Calu3 (cell line): Measurements from ENCODE around the gene CD99L2. TPM values are rescaled to one million over a fixed set of nuclear protein-coding genes. Genes with fewer than 3 reads are reported as not detected.

Source experiments
- BruUV-seq: library from RNA; stranded (reverse); fragments of 400-500 nt; replicated peaks from 2 replicates; lab custom pipeline; 2021; lab: Mats Ljungman, UMichigan
- CTCF ChIA-PET: fragments of 300-600 bp; sonication (Branson Sonifier 250); formaldehyde crosslinking; loops from one replicate; lab custom pipeline; 2022; ENCODE audit warnings: antibody characterized with exemption; lab: Charles Lee
- DNase-seq: peaks from one replicate; pipeline ENCODE4 v3.0.0; 2022
- H3K27ac Mint-ChIP-seq: one replicate; pipeline ENCODE4 v1.8.0; 2022; ENCODE audit warnings: mixed read lengths; ENCODE audit not compliant: unreplicated experiment
- H3K27me3 Mint-ChIP-seq: one replicate; pipeline ENCODE4 v1.8.0; 2022; ENCODE audit warnings: mixed read lengths; ENCODE audit not compliant: unreplicated experiment
- H3K36me3 Mint-ChIP-seq: one replicate; pipeline ENCODE4 v1.8.0; 2022; ENCODE audit warnings: mild to moderate bottlenecking, moderate library complexity, mixed read lengths; ENCODE audit not compliant: insufficient read depth, unreplicated experiment
- H3K4me1 Mint-ChIP-seq: one replicate; pipeline ENCODE4 v1.8.0; 2022; ENCODE audit warnings: mild to moderate bottlenecking, low read depth, mixed read lengths; ENCODE audit not compliant: unreplicated experiment
- H3K4me3 Mint-ChIP-seq: one replicate; pipeline ENCODE4 v1.8.0; 2022; ENCODE audit warnings: mild to moderate bottlenecking, low read depth, moderate library complexity, mixed read lengths; ENCODE audit not compliant: unreplicated experiment
- H3K9me3 Mint-ChIP-seq: one replicate; pipeline ENCODE4 v1.8.0; 2022; ENCODE audit warnings: low read depth, mixed read lengths; ENCODE audit not compliant: unreplicated experiment
- intact Hi-C: fragments of 100-400 bp; cut with micrococcal nuclease; formaldehyde crosslinking; loops from one replicate; pipeline ENCODE4 v1.10.0; 2022; ENCODE audit not compliant: unreplicated experiment
- total RNA-seq: library from RNA; stranded (reverse); gene quantifications from 2 replicates; pipeline ENCODE4 v1.2.3, GENCODE V29; 2022
- TF ChIP-seq, protein P1 (sequence below): fragments of 200-600 bp; IDR thresholded peaks from one replicate; pipeline ENCODE4 v1.8.0; 2022; ENCODE audit warnings: antibody characterized with exemption; ENCODE audit not compliant: unreplicated experiment

The CD99L2 gene
- total RNA-seq, 1 experiment from 2014 or later: 21.1 TPM

- H3K4me3 Mint-ChIP-seq: no peak overlapping the region
- H3K27me3 Mint-ChIP-seq: no peaks in the 10 kb centered on the region
- TF ChIP-seq, protein P1, sequence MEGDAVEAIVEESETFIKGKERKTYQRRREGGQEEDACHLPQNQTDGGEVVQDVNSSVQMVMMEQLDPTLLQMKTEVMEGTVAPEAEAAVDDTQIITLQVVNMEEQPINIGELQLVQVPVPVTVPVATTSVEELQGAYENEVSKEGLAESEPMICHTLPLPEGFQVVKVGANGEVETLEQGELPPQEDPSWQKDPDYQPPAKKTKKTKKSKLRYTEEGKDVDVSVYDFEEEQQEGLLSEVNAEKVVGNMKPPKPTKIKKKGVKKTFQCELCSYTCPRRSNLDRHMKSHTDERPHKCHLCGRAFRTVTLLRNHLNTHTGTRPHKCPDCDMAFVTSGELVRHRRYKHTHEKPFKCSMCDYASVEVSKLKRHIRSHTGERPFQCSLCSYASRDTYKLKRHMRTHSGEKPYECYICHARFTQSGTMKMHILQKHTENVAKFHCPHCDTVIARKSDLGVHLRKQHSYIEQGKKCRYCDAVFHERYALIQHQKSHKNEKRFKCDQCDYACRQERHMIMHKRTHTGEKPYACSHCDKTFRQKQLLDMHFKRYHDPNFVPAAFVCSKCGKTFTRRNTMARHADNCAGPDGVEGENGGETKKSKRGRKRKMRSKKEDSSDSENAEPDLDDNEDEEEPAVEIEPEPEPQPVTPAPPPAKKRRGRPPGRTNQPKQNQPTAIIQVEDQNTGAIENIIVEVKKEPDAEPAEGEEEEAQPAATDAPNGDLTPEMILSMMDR: no peak
- intact Hi-C loops: no loop called here
- no peak for DNase-seq
- H3K9me3 Mint-ChIP-seq: no peaks in the 10 kb centered on the region
- no TSS peak for BruUV-seq
- H3K27ac Mint-ChIP-seq: no peak overlapping the region
- H3K4me1 Mint-ChIP-seq: no peaks in the 10 kb centered on the region
- no peaks in the 10 kb centered on the region for H3K36me3 Mint-ChIP-seq
- CTCF ChIA-PET: interaction anchor here (0.5 kb wide), 1 partner anchor 184 kb away, joined by 5 read pairs; no protein-coding TSS in a partner anchor
Measured at GRCh38 chrX:150790021-150790420, 108.4 kb downstream of the CD99L2 start.

- TF ChIP-seq, protein P1: no peak
- Mint-ChIP-seq H3K27ac (no peak overlapping the region), H3K4me1 (no peaks in the 10 kb centered on the region), H3K4me3 (no peak overlapping the region), H3K27me3 (no peaks in the 10 kb centered on the region), H3K36me3 (no peaks in the 10 kb centered on the region), H3K9me3 (no peaks in the 10 kb centered on the region)
- BruUV-seq: no TSS peak
- no peak for DNase-seq
- CTCF ChIA-PET: no interaction called here
- intact Hi-C loops: no loop called here
Measured at GRCh38 chrX:150781677-150782076, 116.8 kb downstream of the CD99L2 start.

- Mint-ChIP-seq H3K36me3 (no peaks in the 10 kb centered on the region), H3K27ac (no peak overlapping the region), H3K27me3 (no peaks in the 10 kb centered on the region), H3K4me1 (no peaks in the 10 kb centered on the region), H3K9me3 (no peaks in the 10 kb centered on the region), H3K4me3 (no peak overlapping the region)
- intact Hi-C loops: loop anchor here (10.0 kb wide), 1 partner anchor 205 kb away; the partner anchor contains the start of gene HMGB3
- CTCF ChIA-PET: no interaction called here
- no peak for DNase-seq
- BruUV-seq: no TSS peak
- TF ChIP-seq, protein P1: no peak
Measured at GRCh38 chrX:150779385-150779784, 119.1 kb downstream of the CD99L2 start.

- no peaks in the 10 kb centered on the region for H3K4me1 Mint-ChIP-seq
- H3K36me3 Mint-ChIP-seq: no peaks in the 10 kb centered on the region
- TF ChIP-seq, protein P1: no peak
- no peak overlapping the region for H3K4me3 Mint-ChIP-seq
- H3K27ac Mint-ChIP-seq: no peak overlapping the region
- no TSS peak for BruUV-seq
- CTCF ChIA-PET: no interaction called here
- intact Hi-C loops: loop anchor here (10.0 kb wide), 1 partner anchor 207 kb away; the partner anchor contains the start of gene HMGB3
- no peak for DNase-seq
- no peaks in the 10 kb centered on the region for H3K9me3 Mint-ChIP-seq
- H3K27me3 Mint-ChIP-seq: no peaks in the 10 kb centered on the region
Measured at GRCh38 chrX:150777328-150777992, 121.0 kb downstream of the CD99L2 start.
